Renal cortical epithelial cell (primary cell): ENCODE results near the gene LAMC1. TPM values are rescaled to one million over a fixed set of nuclear protein-coding genes. Genes with fewer than 3 reads are reported as not detected.

Source experiments
- DNase-seq: peaks from one replicate; pipeline ENCODE4 v3.0.0-alpha.2; 2011; ENCODE audit warnings: low read depth
- total RNA-seq: library from RNA; depleted of rRNA; stranded (reverse); fragments of >200 nt; gene quantifications from 2 replicates; pipeline ENCODE4 v1.2.3, GENCODE V29; 2014

LAMC1 gene
- total RNA-seq, result 241 and 266 TPM in 2 replicates

DNA sequence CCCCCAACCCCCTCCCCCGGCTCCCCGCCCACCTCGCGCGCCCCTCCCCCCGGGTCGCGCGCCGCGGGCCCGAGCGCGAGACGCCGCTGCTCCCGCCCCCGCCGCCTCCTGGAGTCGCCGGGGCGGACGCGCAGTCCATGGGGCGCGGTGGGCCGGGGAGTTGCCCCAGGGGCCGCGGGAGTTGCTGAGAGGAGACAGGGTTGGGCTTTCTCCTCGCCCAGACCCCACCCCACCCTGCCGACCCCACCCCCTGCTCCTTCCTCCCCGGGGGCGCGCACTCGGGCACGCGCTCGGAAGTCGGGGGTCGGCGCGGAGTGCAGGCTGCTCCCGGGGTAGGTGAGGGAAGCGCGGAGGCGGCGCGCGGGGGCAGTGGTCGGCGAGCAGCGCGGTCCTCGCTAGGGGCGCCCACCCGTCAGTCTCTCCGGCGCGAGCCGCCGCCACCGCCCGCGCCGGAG, at the start of gene LAMC1:
Gene LAMC1 (plus strand): TSS at position 275 of the 455 bp plus-strand sequence. CDS start 297 bp downstream, outside the sequence.
- peak; percentile 44 for DNase-seq

DNA sequence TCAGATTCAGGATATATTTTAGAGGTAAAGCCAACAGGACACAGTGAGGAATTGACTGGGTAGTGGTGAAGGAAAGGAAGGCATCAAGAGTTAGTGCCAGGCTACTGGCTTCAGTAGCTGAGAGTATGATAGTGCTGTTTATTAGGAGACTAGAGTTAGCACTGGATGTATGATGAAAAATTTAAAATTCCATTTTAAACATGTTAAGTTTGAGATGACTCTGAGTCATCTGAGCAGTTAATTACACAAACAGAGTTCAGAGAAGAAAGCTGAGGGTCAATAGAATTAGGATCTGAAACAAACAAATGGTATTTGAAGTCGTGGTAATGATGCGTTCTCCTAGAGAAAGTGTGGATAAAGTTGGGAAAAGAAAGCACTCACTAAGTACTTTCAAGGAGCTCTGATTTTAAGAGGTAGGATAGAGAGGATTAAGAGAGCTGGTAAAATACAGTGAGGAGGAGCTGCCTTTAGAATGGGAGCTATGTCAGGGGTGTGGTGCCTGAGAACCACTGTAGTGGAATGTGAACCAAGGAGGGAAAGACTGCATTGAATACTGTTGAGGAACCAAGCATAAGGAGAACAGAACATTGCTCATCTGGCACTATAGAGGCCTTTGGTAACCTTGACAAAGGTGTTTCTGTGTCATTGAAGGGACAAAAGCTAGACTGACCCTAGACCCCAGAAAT, 48.6 kb upstream of the LAMC1 start:
- peak; percentile 33 for DNase-seq

DNA sequence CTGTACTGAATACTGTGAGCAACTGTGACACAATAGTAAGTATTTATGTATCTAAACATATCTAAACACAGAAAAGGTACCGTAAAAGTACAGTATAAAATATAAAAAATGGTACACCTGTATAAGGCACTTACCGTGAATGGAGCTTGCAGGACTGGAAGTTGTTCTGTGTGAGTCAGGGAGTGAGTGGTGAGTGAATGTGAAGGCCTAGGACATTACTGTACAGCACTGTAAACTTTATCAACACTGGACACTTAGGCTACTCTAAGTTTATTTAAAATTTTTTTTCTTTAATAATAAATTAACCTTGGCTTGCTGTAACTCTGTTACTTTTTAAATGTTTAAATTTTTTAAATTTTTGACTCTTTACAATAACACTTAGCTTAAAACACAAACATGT, 45.7 kb upstream of the LAMC1 start:
- no peak for DNase-seq

DNA sequence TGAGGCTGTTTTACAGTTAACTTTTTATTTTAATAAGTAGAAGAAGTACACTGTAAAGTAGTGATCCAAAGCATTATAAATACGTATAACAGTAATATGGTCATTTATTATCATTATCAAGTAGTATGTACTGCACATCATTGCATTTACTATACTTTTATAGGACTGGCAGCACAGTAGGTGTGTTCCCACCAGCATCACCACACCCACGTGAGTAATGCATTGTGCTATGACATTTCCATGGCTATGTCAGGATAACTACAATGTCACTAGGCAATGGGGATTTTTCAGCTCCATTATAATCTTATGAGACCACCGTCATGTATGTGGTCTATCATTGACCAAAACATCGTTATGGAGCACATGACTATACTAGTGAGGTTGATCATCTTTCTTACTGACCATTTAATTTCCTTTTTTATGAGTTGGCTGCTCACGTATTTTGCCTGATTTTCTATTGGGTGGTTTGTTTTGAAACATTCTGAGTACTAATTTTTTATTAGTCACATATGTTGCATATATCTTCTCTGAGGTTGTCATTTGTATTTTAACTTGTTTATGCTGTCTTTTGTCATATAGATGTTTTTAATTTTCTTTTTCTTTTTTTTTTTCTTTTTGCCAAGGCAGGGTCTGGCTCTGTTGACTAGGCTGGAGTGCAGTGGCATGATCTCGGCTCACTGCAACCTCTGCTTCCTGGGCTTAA, 44.9 kb upstream of the LAMC1 start:
- DNase-seq, result no peak

DNA sequence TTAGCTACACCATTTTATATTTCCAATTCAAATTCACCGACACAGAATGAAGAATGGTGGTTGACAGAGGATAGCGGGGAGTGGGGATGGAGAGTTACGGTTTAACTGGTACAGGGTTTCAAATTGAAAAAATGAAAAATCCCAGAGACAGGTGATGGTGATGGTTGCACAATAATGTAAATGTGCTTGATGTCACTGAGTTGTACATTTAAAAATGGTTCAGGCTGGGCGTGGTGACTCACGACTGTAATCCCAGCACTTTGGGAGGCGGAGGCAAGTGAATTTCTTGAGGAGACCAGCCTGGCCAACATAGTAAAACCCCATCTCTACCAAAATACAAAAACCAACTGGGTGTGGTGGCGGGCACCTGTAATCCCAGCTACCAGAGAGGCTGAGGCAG, 39.1 kb upstream of the LAMC1 start:
- no peak for DNase-seq

DNA sequence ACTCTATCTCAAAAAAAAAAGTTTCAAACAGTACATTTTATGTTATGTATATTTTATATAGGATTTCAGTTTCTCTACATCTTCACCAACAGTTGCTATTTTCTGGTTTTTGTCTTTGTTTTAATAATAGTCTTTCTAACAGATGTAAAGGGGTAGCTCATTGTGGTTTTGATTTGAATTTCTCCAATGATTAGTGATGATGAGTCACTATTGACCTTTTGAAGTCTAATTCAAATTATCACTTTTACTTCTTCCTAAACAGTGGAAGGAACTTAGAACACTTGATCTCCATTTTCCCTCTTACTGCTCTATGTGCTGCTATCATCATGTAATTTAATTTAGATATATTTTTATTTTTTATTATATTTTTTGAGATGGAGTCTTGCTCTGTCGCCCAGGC, 38.6 kb upstream of the LAMC1 start:
- peak; percentile 52 for DNase-seq

DNA sequence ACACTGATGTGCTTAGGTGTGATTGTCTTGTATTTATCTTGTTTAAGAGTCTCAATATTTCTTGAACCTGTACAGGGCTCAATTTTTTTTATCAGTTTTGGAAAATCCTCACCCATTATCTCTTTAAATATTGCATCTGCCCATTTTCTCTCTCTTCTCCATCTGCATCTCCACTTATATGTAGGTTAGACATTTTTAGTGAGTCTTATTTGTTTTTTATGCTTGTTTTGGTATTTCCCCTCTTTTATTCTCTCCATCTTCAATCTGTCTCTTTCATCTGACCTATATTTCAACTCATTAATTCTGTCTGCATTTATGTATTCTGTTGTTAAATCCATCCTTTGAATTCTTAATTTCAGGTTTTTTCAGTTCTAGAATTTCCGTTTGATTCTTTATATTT, 37.3 kb upstream of the LAMC1 start:
- no peak for DNase-seq

DNA sequence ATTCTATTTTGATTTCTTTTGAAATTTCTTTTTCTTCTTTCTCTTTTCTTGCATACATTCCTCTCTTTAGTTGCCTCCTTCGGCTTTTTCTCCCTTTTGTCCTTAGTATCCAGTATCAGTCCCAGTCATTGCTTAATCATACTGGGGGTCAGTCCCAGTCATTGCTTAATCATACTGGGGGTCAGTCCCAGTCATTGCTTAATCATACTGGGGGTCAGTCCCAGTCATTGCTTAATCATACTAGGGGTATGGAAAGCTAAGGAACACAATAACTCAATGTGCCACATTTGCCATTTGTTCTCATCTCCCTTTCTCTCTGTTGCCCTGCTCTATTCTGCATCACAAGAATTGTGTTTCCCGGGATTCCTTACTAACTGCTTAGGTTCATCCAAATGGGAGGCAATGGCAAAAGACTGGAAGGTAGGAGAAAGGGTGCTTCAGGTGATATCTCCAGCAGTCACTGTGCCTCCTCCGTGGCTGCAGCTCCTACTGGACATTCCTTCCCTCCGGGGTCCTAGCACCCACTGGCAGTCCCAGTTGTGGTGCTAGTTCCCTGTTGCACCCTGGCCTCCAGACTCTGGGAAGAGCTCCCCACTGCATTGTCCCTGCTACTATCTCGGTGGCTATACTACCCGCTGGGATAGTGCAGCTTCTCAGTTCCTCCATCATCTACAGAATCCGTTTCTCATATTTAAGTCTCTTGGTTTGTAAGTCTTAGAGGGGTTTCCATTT, 32.6 kb upstream of the LAMC1 start:
- peak; percentile 73 for DNase-seq

DNA sequence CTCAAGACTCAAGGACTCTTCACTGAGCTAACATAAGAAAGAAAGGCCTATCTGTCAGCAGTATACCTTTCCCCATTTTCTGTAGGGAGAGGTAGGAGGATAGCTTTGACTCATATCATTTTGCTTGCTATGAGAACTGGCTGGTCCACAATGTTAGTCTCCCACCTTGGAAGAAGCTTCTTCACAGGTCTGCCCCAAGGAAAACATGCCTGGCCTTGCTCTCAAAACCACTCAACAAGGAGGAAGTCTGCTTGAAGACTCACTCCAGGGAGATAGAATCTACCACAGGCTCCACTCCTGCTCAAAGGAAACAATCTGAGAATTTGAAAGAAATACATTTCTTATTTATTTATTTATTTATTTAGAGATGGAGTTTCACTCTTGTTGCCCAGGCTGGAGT, 29.5 kb upstream of the LAMC1 start:
- DNase-seq, result no peak

DNA sequence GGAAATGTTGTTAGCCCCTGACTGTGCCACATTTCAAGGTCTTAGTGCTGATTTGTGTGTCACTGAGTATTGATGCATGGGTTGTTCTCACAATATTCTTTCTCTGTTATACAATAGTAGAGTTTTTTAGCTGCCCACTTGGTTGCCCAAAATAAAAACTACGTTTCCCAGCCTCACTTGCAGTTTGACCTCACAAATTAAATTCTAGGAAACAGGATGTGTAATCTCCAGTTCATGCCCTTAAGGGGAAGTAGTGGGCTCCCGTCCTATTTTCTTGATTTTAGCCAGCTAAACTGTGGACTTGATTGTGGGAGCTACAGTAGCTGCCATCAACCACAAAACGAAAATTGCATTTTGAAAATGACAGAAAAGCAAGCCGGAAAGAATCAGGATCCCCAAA, 27.3 kb upstream of the LAMC1 start:
- no peak for DNase-seq

DNA sequence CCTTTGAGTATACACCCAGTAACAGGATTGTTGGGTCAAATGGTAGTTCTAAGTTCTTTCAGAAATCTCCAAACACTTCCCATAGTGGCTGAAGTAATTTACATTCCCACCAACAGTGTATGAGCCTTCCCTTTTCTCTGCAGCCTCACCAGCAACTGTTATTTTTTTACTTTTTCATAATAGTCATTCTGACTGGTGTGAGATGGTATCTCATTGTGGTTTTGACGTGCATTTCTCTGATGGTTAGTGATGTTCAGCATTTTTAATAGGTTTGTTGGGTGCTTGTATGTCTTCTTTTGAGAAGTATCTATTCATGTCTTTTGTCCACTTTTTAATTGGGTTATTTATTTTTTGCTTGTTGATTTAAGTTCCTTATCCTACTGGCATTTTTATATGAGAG, 26.4 kb upstream of the LAMC1 start:
- DNase-seq, result no peak

DNA sequence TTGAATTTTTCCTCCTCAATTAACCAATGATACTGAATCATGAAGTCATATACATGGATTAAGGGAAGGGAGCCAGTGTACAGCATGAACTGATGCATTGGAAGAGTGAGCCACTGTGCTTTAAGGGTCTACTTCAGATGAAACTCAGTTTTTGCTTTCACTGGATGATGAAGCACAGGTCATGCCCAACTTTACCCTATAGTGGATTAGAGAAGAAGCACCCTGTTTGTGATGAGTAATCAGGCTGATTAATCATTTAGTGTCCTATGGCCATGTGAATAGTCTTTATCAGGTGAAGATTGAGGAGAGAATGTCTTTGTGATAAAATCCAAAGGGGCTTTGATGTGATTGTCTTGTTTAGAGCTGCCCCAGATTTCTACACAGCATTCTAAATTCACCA, 24.7 kb upstream of the LAMC1 start:
- no peak for DNase-seq

DNA sequence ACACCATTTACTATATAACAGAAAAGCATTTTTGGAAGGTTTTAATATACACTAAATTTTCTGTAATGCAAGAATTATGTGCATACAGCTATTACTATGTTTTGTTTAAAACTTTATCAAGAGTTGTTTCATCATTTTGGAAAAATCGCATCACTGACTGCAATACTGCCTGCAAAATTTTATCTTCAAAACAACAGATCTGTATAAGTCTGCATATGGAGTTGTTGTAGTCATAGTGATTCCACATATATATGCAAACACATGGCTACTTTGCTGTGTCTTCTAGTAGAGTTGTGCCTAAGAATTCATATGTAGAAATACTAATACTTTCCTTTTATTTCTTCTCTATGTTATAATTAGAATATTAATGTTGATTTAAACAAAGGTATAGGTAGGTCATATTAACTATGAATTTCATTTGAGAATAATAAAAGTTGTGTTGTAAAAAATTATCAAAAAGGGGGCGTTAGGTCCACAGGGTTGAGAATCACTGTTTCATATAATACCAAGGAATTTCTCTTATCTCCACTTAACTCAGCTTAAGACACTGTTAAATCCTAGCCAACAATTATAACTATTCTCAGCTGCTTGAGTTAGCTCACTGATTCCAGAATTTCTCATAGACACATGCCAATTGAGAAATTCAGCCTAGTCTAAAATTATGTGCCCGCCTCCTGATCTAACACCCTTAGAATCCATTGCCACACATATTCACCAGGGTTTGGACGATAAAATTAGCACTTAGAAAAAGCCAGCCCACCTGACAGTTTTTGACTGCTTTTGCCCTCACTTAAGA, 22.9 kb upstream of the LAMC1 start:
- no peak for DNase-seq

DNA sequence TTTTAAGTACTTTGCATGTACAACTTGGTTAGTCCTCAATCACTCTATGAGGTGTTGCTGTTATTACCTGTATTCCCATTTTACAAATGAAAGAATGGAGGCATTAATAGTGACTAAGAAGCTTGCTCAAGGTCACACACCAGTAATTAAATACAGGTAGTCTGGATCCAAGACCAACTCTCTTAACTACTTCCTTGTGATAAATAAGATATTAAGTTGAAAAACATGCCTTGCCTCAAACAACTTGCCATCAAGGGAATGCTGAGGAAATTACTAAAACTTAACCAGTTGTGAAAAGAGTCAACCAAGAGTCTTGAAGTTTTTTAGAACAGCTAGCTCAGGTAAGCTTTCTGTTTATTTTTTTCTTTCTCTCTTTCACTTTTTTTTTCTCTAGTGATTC, 21.0 kb upstream of the LAMC1 start:
- DNase-seq, result peak; percentile 97

DNA sequence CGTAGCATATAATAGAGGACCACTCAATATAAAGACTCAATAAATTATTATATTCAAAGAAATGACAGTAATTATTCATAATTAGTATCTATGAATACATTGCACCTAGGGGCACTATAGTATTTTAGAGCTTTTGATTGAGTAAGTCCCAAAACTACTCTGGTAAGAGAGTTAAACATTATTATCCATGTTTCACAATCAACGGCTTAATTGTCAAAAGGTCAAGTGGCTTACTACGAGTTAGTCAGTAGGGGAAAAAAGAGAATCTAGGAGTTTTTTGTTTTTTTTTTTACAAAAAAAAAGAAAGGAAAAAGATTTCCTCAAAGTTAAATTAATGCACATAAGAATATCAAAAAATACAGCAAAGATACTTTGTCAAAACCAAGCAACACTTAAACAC, 20.4 kb upstream of the LAMC1 start:
- peak; percentile 94 for DNase-seq

DNA sequence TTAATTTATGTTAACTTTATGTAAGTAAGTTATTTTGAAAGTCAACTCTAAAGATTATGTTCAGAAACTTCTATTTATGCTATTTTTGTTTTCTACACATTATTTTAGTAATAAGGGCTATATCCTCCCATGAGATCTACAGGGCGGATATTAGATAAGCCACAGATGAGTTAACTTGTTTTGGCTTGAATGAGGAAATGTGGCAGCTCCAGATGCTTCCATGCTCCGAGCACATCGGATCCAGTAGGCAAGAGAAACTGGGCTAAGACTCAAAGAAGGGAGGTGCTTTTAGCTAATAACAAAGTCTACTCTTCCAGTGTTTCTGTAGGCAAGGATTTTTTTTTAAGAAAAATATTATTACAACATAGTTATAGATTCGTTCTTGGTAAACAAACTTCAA, 20.0 kb upstream of the LAMC1 start:
- no peak for DNase-seq

DNA sequence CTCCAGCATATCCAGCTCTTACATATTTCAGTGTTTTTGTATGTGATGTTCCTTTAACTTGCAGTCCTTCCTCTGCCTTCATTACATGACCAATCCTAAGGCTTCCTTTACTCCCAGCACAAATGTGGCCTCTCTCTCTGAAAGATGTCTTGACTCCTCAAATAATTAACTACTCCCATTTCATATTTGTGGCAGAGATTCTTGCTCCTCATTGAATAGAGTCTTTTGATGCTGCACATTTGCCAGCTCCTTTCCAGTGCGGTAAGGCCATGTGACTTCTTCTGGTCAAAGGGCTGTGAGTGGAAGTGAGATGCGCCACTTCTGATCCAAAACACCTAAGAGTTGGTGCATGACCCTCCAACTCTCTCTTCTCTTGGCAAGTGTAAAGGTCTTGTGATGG, 19.1 kb upstream of the LAMC1 start:
- peak; percentile 78 for DNase-seq

DNA sequence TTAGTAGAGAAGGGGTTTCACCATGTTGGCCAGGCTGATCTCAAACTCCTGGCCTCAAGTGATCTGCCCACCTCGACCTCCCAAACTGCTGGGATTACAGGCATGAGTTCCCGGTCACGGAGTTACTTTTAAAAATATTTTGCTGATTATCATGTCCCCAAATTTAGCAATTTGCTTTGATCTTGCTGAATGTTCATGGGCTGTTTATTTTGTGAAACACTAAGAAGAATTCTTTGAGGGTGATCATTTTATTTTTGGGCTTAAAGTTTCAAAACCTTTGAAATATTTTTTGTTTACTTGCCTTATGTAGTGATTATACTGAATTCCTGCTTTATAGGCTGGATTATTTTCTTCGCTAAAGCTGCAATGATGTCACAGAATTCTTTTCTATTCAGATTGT, 11.4 kb upstream of the LAMC1 start:
- DNase-seq, result no peak

DNA sequence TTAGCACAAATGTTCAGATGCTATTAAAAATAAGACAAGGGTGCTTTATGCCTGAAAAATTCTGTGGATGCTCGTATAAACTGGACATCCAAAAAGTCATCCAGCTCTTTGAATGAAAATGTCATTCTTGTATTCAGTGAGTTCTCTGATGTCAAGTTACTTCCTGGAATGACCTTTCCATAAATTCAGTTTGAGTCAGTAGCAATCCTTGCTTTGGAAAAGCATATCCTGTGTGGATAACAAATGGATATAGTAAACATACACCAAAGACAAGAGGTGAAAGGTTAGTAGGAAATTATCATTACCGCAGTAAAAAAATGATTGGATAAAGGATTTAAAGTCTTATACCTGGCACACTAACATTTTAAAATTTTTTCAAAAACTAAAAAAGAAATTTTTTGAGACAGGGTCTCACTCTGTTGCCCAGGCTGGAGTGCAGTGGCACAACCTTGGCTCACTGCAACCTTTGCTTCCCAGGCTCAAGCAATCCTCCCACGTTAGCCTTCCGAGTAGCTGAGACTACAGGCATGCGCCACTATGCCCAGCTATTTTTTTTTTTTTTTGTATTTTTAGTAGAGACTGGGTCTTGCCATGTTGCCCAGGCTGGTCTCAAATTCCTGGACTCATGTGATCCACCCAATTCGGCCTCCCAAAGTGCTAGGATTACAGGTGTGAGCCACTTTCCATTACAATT, 10.8 kb upstream of the LAMC1 start:
- DNase-seq, result no peak

DNA sequence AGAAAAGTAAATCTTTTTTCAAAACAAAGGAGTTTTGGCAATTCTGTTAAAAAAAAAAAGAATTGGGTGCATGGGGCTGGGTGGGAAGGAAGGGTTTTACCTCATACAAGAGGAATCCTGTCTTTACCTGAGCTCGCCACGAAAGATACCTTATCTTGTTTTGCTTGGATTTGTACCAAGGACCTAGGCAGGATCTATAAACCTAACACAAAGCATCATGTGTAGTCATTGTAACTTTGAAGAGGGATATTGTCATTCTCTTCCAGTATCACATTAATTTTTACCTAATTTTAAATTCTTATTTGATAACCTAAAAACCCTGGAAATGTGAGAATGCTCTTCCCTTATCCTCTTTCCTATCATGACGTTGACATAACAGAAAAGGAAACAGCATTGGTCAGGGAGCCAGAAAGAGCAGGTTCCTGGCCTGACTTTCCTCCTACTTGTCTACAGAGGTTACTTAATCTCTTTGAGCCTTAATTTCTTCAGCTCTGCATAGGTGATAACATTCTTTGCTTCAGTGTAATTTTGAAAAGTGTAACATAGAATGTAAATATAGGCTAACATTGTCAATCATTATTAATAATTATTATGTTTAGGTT, 4.0 kb upstream of the LAMC1 start:
- no peak for DNase-seq

DNA sequence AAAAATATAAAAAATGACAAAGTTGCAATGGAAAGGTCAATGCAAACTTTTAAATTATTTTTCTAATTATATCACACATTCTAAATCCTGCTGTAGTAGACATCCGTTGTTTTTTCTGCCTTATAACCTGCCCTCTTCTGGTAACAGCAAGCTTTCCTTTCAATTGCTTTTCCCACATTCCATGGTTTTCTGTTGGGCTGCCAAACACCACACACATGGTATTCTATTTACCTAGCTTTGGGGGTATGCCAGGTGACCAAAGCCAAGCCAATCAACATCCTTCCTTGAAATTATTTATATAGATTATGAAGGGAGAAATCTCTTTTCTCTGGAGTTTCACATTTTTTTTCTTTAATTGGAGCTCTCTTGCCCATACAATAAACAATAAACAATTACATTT, 3.4 kb upstream of the LAMC1 start:
- peak; percentile 81 for DNase-seq
